Gastroesophageal sphincter (tissue), 4 donors: Measurements from ENCODE around the gene PLEKHD1. TPM values are rescaled to one million over a fixed set of nuclear protein-coding genes. Genes with fewer than 3 reads are reported as not detected.

ENCODE experiments used
- ATAC-seq: fragments of 150-250 bp; one replicate; pipeline ENCODE4 v1.9.1; 2016; ENCODE audit warnings: mild to moderate bottlenecking, moderate library complexity
- H3K27ac ChIP-seq, 4 donors: fragments of 200-600 bp; sonication (generic) in 3 of 4; 1 replicate in 3 of 4; 2 replicates in 1 of 4; pipeline ENCODE4 v1.5.1; 2016 to 2019
- H3K27me3 ChIP-seq: fragments of 200-600 bp; sonication (generic); one replicate; pipeline ENCODE4 v1.5.1; 2019
- H3K36me3 ChIP-seq, 2 donors: fragments of 200-600 bp; sonication (generic); one replicate each; pipeline ENCODE4 v1.5.1; 2019; ENCODE audit warnings: control low read depth in 1 of 2
- H3K4me1 ChIP-seq, 3 donors: fragments of 200-600 bp; sonication (generic); 1 replicate in 2 of 3; 2 replicates in 1 of 3; pipeline ENCODE4 v1.5.1; 2016 to 2019; ENCODE audit warnings: control low read depth in 2 of 3
- H3K4me3 ChIP-seq, 2 donors: fragments of 200-600 bp; sonication (generic); one replicate each; pipeline ENCODE4 v1.5.1; 2019; ENCODE audit warnings: mild to moderate bottlenecking in 1 of 2, moderate library complexity in 1 of 2
- H3K9me3 ChIP-seq, 3 donors: fragments of 200-600 bp; sonication (generic); one replicate each; pipeline ENCODE4 v1.5.1; 2017 to 2019; ENCODE audit warnings: control low read depth in 2 of 3
- CTCF ChIP-seq, 4 experiments: fragments of 200-600 bp in 2 of 4; fragments of 450-650 bp in 2 of 4; sonication (generic) in 1 of 4; IDR thresholded peaks; one replicate each; pipeline ENCODE4 v1.5.1; 2017 to 2019; ENCODE audit warnings: antibody characterized with exemption in 4 of 4, mild to moderate bottlenecking in 2 of 4, moderate library complexity in 2 of 4
- EP300 ChIP-seq: sonication (generic); formaldehyde crosslinking; IDR thresholded peaks from one replicate; pipeline ENCODE4 v1.6.1; 2017; ENCODE audit warnings: antibody characterized with exemption, mild to moderate bottlenecking
- POLR2A ChIP-seq, 2 donors: fragments of 450-650 bp; IDR thresholded peaks; one replicate each; pipeline ENCODE4 v1.6.1; 2017; ENCODE audit warnings: antibody characterized with exemption in 2 of 2, mild to moderate bottlenecking in 2 of 2, moderate library complexity in 1 of 2
- POLR2AphosphoS5 ChIP-seq: sonication (generic); formaldehyde crosslinking; IDR thresholded peaks from one replicate; pipeline ENCODE4 v1.6.1; 2017; ENCODE audit warnings: antibody characterized with exemption
- WGBS, 2 donors: methylation state at CpG; one replicate each; pipeline ENCODE4 v1.1.5; 2018; ENCODE audit warnings: low coverage in 1 of 2; 5-methylcytosine and 5-hydroxymethylcytosine counted together
- total RNA-seq, 4 donors: library from RNA; depleted of rRNA; stranded (reverse); fragments of >200 nt; gene quantifications; one replicate each; pipeline ENCODE4 v1.1.0, GENCODE V29; 2016

The PLEKHD1 gene
- total RNA-seq, 4 donors from 2014 or later = 0.08 to 0.16 TPM; not detected in 2

- Histone ChIP-seq H3K27ac (no peak overlapping the region), H3K4me1 (no peaks in the 10 kb centered on the region), H3K4me3 (no peak overlapping the region), H3K27me3 (no peaks in the 10 kb centered on the region), H3K9me3 (no peaks in the 10 kb centered on the region), H3K36me3 (peaks cover 0 to 44% of the 10 kb centered on the region in 2 donors)
- no peak for ATAC-seq
- WGBS, 2 donors = 67 to 86% methylated on average over 1 of the region's 2 CpGs
- TF ChIP-seq POLR2AphosphoS5 (no peak), POLR2A (IDR thresholded peaks at IDR 0.05) (no peak), CTCF (IDR thresholded peaks at IDR 0.05) (no peak), EP300 (no peak)
Observed at GRCh38 chr14:69451941-69452340, 32.6 kb upstream of the PLEKHD1 start.

- Histone ChIP-seq H3K4me1 (peaks cover 0 to 4% (median 0%) of the 10 kb centered on the region in 3 donors), H3K4me3 (no peak overlapping the region), H3K27me3 (no peaks in the 10 kb centered on the region), H3K9me3 (no peaks in the 10 kb centered on the region), H3K27ac (no peak overlapping the region), H3K36me3 (peaks cover 0 to 79% of the 10 kb centered on the region in 2 donors)
- TF ChIP-seq POLR2AphosphoS5 = no peak
- no peak for TF ChIP-seq POLR2A (IDR thresholded peaks at IDR 0.05)
- no peak for TF ChIP-seq EP300
- TF ChIP-seq CTCF (IDR thresholded peaks at IDR 0.05) = no peak
- 74 to 87% methylated on average over 3 to 10 of the region's 11 CpGs for WGBS, 2 donors
- ATAC-seq = no peak
Observed at GRCh38 chr14:69458350-69458749, 26.2 kb upstream of the PLEKHD1 start.

- H3K27me3 ChIP-seq = no peaks in the 10 kb centered on the region
- peaks cover 0 to 78% of the 10 kb centered on the region in 2 donors for H3K36me3 ChIP-seq
- H3K27ac ChIP-seq = no peak overlapping the region
- H3K9me3 ChIP-seq = no peaks in the 10 kb centered on the region
- TF ChIP-seq EP300 = no peak
- no peak for TF ChIP-seq CTCF (IDR thresholded peaks at IDR 0.05)
- no peak for TF ChIP-seq POLR2AphosphoS5
- TF ChIP-seq POLR2A (IDR thresholded peaks at IDR 0.05) = no peak
- no peak for ATAC-seq
- H3K4me3 ChIP-seq = no peak overlapping the region
- H3K4me1 ChIP-seq = peaks cover 0 to 4% (median 0%) of the 10 kb centered on the region in 3 donors
- 43 to 52% methylated on average over 1 of the region's 1 CpG for WGBS, 2 donors
Observed at GRCh38 chr14:69459122-69459521, 25.4 kb upstream of the PLEKHD1 start.

GRCh38 chr14:69460093-69460701 lies 24.3 kb upstream of the PLEKHD1 start:
- H3K4me1 ChIP-seq = peaks cover 0 to 4% (median 0%) of the 10 kb centered on the region in 3 donors
- ATAC-seq = peak; percentile 91
- H3K27ac ChIP-seq = peak overlapping the region in 1 of 4 donors; percentile 14
- no peak overlapping the region for H3K4me3 ChIP-seq
- no peaks in the 10 kb centered on the region for H3K9me3 ChIP-seq
- WGBS, 2 donors = 25% methylated on average over 4 of the region's 4 CpGs
- TF ChIP-seq EP300 (no peak), CTCF (IDR thresholded peaks at IDR 0.05) (peak; percentile 56 to 92 (median 84)), POLR2A (IDR thresholded peaks at IDR 0.05) (no peak), POLR2AphosphoS5 (peak; percentile 58)
- no peaks in the 10 kb centered on the region for H3K27me3 ChIP-seq
- peaks cover 0 to 72% of the 10 kb centered on the region in 2 donors for H3K36me3 ChIP-seq

- Histone ChIP-seq H3K36me3 (peaks cover 0 to 30% of the 10 kb centered on the region in 2 donors), H3K9me3 (no peaks in the 10 kb centered on the region), H3K27ac (no peak overlapping the region), H3K27me3 (no peaks in the 10 kb centered on the region), H3K4me3 (no peak overlapping the region), H3K4me1 (peaks cover 0 to 4% (median 0%) of the 10 kb centered on the region in 3 donors)
- no peak for ATAC-seq
- no peak for TF ChIP-seq POLR2AphosphoS5
- TF ChIP-seq POLR2A (IDR thresholded peaks at IDR 0.05) = no peak
Observed at GRCh38 chr14:69464379-69464778, 20.1 kb upstream of the PLEKHD1 start.
